Fibroblast of villous mesenchyme (primary cell): ENCODE measurements around the gene SEC14L2. TPM values are rescaled to one million over a fixed set of nuclear protein-coding genes. Genes with fewer than 3 reads are reported as not detected.

Experiments used
- DNase-seq: peaks from one replicate; pipeline ENCODE4 v3.0.0-alpha.2; 2010; ENCODE audit warnings: low read depth
- H3K4me3 ChIP-seq: 2 replicates; pipeline ENCODE4 v1.5.1; 2011; ENCODE audit warnings: low read depth, mild to moderate bottlenecking, low read length
- CTCF ChIP-seq: IDR thresholded peaks from 2 replicates; pipeline ENCODE4 v1.5.1; 2012; ENCODE audit warnings: low read depth, mild to moderate bottlenecking, low read length; ENCODE audit not compliant: insufficient read depth
- total RNA-seq: library from RNA; depleted of rRNA; stranded (reverse); fragments of >200 nt; gene quantifications from 2 replicates; pipeline ENCODE4 v1.2.3, GENCODE V29; 2012

SEC14L2 gene
- total RNA-seq, 1 donor = 9.5 TPM

- TF ChIP-seq CTCF = no peak
- DNase-seq = no peak
These were observed 30.9 kb upstream of the SEC14L2 start for GRCh38 chr22:30365891-30366290.

GRCh38 chr22:30368420-30368819 is 28.4 kb upstream of the SEC14L2 start:
- TF ChIP-seq CTCF = no peak
- DNase-seq = no peak
- no peak overlapping the region for H3K4me3 ChIP-seq

More at GRCh38 chr22:30365891-30366290, 30.9 kb upstream of the SEC14L2 start:
- H3K4me3 ChIP-seq = no peak overlapping the region

GRCh38 chr22:30370641-30371230 is 26.1 kb upstream of the SEC14L2 start:
- no peak for DNase-seq
- H3K4me3 ChIP-seq = no peak overlapping the region
- TF ChIP-seq CTCF = no peak

GRCh38 chr22:30371321-30371720 is 25.5 kb upstream of the SEC14L2 start:
- no peak for TF ChIP-seq CTCF
- DNase-seq = no peak
- H3K4me3 ChIP-seq = no peak overlapping the region

- no peak for DNase-seq
- TF ChIP-seq CTCF = no peak
- H3K4me3 ChIP-seq = no peak overlapping the region
These were observed 24.8 kb upstream of the SEC14L2 start for GRCh38 chr22:30371981-30372380.

- TF ChIP-seq CTCF = no peak
- DNase-seq = no peak
- no peak overlapping the region for H3K4me3 ChIP-seq
These were observed 23.9 kb upstream of the SEC14L2 start for GRCh38 chr22:30372915-30373314.
